Colonic mucosa (tissue), 4 donors: ENCODE data around the gene STEAP1B. TPM values are rescaled to one million over a fixed set of nuclear protein-coding genes. Genes with fewer than 3 reads are reported as not detected.
"Not testable (repeated sequence)": the region's sequence is repeated elsewhere in the genome, so short reads cannot be mapped to it uniquely, and the experiment has no call there.

Source experiments
- DNase-seq: peaks from one replicate; pipeline ENCODE4 v3.0.0-alpha.2; 2020
- H3K27ac ChIP-seq: fragments of 200-600 bp; one replicate; pipeline ENCODE4 v1.8.0; 2021
- H3K27me3 ChIP-seq: fragments of 200-600 bp; one replicate; pipeline ENCODE4 v1.8.0; 2021
- H3K36me3 ChIP-seq: fragments of 200-600 bp; one replicate; pipeline ENCODE4 v1.8.0; 2021
- H3K4me1 ChIP-seq: fragments of 200-600 bp; one replicate; pipeline ENCODE4 v1.8.0; 2021; ENCODE audit warnings: mild to moderate bottlenecking
- H3K4me3 ChIP-seq: fragments of 200-600 bp; one replicate; pipeline ENCODE4 v1.8.0; 2021
- H3K9ac ChIP-seq, 2 donors: one replicate each; pipeline ENCODE4 v1.7.0; 2013; ENCODE audit warnings: control low read depth in 2 of 2, low read depth in 2 of 2, low read length in 2 of 2
- H3K9me3 ChIP-seq: fragments of 200-600 bp; one replicate; pipeline ENCODE4 v1.8.0; 2021
- intact Hi-C: fragments of 100-400 bp; cut with DNase I; formaldehyde crosslinking; loops from one replicate; pipeline ENCODE4 v1.14.1; 2022
- total RNA-seq, 2 donors: library from RNA; stranded (reverse); fragmentation: NEBNext Ultra II Directional in 1 of 2; extraction: Animal tissue kit (Norgen Biotek cat#: 25700) in 1 of 2; gene quantifications; one replicate each; pipeline ENCODE4 v1.2.1, GENCODE V29; 2021
- TF ChIP-seq, protein P1 (sequence below): fragments of 200-600 bp; IDR thresholded peaks from one replicate; pipeline ENCODE4 v1.8.0; 2022; ENCODE audit warnings: antibody characterized with exemption, mild to moderate bottlenecking
- donor health status: healthy.
- donor health status: DM: no; HTN: no; CAD: no.
- donor health status: DM: no; HTN: no; CAD: no.

STEAP1B gene
- total RNA-seq, 2 donors from 2014 or later: 0.21 to 0.30 TPM

DNA sequence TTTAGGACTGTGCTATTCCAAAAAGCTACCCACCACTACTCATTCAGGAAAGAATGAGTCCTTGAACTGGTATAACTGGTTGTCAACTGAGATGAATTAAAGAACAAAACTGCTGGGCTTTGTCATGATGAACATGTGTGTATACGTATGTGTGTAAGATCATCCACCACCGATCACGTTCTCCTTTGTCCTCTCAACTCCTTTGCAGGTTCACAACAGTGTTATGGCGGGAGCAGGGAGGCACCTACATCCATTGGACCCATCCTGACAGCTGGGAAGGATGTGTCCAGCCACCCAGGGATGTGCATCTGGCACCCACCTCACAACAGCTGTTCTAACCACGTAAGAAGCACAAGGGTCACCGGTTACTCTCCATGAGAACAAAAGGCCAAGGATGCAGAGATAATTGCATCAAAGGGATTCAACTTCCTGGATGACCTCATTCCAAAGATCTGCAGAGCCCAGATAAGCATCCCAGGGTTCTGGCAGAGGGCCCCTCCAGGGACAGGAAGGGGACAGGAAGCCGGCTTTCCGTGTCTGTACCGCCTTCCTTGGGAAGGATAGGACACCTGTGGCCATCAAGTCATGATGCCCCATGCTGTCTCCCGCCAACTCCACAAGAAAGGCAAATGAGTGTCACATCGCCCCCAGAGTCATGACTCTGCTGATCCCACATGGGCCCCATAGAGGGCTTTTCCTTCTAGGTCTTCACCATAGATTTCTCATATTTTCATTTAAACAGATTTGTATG is 66.1 kb downstream of the STEAP1B start:
- intact Hi-C loops: no loop called here
- Histone ChIP-seq H3K4me3 (no peak overlapping the region), H3K4me1 (no peaks in the 10 kb centered on the region), H3K9me3 (no peaks in the 10 kb centered on the region), H3K27me3 (no peaks in the 10 kb centered on the region), H3K36me3 (no peaks in the 10 kb centered on the region), H3K9ac (no peak overlapping the region), H3K27ac (no peak overlapping the region)
- no peak for DNase-seq
- TF ChIP-seq, protein P1, sequence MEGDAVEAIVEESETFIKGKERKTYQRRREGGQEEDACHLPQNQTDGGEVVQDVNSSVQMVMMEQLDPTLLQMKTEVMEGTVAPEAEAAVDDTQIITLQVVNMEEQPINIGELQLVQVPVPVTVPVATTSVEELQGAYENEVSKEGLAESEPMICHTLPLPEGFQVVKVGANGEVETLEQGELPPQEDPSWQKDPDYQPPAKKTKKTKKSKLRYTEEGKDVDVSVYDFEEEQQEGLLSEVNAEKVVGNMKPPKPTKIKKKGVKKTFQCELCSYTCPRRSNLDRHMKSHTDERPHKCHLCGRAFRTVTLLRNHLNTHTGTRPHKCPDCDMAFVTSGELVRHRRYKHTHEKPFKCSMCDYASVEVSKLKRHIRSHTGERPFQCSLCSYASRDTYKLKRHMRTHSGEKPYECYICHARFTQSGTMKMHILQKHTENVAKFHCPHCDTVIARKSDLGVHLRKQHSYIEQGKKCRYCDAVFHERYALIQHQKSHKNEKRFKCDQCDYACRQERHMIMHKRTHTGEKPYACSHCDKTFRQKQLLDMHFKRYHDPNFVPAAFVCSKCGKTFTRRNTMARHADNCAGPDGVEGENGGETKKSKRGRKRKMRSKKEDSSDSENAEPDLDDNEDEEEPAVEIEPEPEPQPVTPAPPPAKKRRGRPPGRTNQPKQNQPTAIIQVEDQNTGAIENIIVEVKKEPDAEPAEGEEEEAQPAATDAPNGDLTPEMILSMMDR: no peak

DNA sequence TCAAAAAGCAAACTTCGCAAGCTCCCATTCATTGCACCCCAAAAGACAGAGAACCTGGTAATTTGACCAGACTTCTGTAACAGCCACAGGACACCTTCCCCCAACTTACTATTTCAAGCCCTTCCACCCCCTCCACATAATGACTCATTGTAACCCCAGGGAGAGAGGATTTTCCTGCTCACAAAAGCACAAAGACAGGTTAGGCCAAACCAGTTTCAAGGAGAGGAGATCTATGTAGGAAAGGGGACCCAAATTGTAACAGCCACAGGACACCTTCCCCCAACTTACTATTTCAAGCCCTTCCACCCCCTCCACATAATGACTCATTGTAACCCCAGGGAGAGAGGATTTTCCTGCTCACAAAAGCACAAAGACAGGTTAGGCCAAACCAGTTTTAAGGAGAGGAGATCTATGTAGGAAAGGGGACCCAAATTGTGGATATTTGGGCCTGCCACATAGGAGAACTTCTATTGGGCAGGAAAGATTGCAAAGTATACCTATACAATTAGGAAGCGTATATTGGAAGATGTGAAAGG is 66.8 kb downstream of the STEAP1B start:
- H3K4me1 ChIP-seq, H3K36me3 ChIP-seq, H3K27me3 ChIP-seq, H3K27ac ChIP-seq, H3K9ac ChIP-seq, H3K9me3 ChIP-seq, intact Hi-C loops, DNase-seq, H3K4me3 ChIP-seq: not testable (repeated sequence)

DNA sequence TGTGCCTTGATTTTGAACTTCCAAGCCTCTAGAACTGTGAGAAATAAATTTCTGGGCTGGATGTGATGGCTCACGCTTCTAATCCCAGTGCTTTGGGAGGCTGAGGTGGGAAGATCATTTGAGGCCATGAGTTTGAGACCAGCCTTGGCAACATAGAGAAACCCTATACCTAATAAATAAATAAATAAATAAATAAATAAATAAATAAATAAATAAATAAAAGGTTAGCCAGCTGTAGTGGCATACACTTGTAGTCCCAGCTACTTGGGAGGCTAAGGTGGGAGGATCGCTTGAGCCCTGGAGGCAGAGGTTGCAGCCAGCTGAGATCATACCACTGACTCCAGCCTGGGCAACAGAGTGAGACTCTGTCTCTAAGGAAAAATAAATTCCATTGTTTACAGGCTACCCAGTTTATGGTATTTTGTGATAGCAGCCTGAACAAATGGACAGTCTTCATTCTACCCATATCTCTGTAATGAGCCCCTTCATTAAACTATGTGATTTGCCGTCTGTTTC is 67.7 kb downstream of the STEAP1B start:
- no peaks in the 10 kb centered on the region for H3K36me3 ChIP-seq
- H3K9ac ChIP-seq: no peak overlapping the region
- TF ChIP-seq, protein P1: no peak
- DNase-seq: no peak
- intact Hi-C loops: no loop called here
- H3K27me3 ChIP-seq: no peaks in the 10 kb centered on the region
- H3K4me3 ChIP-seq: no peak overlapping the region
- H3K9me3 ChIP-seq: no peaks in the 10 kb centered on the region
- H3K27ac ChIP-seq: no peak overlapping the region
- H3K4me1 ChIP-seq: no peaks in the 10 kb centered on the region

DNA sequence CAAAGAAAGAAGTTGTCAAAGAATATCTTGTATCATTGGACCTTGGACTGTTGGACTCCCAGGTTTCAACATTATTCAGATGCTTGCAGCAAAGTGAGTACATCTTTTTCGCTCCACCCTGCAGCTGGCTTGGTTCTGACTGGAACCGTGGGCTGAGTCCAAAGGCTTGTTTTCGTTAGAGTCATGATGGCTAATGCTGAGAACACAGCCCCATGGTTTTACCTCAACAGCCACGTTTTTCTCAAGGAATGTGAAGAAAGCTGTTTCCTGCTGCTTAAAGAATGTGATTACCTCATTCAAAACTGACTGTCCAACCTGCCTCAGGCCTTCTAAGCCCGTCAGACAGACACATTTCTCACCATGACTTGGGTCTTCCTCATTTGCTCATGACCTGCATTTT is 69.5 kb downstream of the STEAP1B start:
- no peaks in the 10 kb centered on the region for H3K4me1 ChIP-seq
- H3K27ac ChIP-seq: no peak overlapping the region
- H3K9me3 ChIP-seq: no peaks in the 10 kb centered on the region
- no peak overlapping the region for H3K4me3 ChIP-seq
- no peak overlapping the region for H3K9ac ChIP-seq
- TF ChIP-seq, protein P1: no peak
- intact Hi-C loops: no loop called here
- no peaks in the 10 kb centered on the region for H3K36me3 ChIP-seq
- no peak for DNase-seq
- H3K27me3 ChIP-seq: no peaks in the 10 kb centered on the region

DNA sequence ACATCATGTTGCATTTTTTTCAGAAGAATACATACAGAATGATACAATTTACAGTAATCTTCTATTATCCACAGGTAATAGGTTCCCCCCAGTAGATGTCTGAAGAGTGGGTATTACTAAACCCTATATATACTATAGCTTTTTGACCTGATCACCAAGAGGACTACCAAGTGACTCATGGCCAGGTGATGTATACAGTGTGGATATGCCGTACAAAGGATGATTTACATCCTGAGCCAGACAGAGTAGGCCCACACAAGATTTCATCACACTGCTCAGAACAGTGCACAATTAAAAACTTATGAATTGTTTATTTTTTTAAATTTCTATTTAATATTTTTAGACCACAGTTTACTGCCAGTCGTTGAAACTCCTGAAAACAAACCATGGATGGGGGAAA is 70.6 kb downstream of the STEAP1B start:
- H3K9ac ChIP-seq: no peak overlapping the region
- H3K27me3 ChIP-seq: no peaks in the 10 kb centered on the region
- H3K4me3 ChIP-seq: no peak overlapping the region
- intact Hi-C loops: no loop called here
- TF ChIP-seq, protein P1: no peak
- H3K27ac ChIP-seq: no peak overlapping the region
- no peak for DNase-seq
- H3K36me3 ChIP-seq: no peaks in the 10 kb centered on the region
- no peaks in the 10 kb centered on the region for H3K4me1 ChIP-seq
- H3K9me3 ChIP-seq: no peaks in the 10 kb centered on the region

DNA sequence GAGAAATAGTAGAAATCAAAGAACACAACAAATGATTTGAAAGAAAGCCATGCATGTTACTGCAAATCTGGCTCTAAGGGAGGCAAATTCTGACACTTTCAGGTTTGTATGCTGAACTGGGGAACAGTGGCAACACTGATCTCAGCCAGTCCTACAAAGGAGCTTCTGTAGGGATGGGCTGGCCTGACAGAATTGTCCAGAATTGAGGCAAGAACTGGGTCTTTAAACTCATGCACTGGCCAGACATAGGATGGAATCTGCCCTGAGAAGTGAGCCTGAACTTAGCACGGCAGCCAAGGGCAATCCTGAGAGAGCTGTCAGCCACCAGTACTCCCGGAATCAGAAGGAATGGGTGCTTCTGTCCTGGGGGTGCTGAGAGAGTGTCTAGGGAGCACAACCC is 72.1 kb downstream of the STEAP1B start:
- intact Hi-C loops: no loop called here
- Histone ChIP-seq H3K27me3 (no peaks in the 10 kb centered on the region), H3K4me3 (no peak overlapping the region), H3K9ac (no peak overlapping the region), H3K4me1 (no peaks in the 10 kb centered on the region), H3K9me3 (no peaks in the 10 kb centered on the region), H3K27ac (no peak overlapping the region), H3K36me3 (no peaks in the 10 kb centered on the region)
- TF ChIP-seq, protein P1: no peak
- no peak for DNase-seq
